Measurements from ENCODE around the gene FAM47E. TPM values are rescaled to one million over a fixed set of nuclear protein-coding genes. Genes with fewer than 3 reads are reported as not detected.

The FAM47E gene
- total and polyA plus RNA-seq, 2 of the 8 experiments (the other 6 are each of a cell fraction or from before 2014, with no cell fraction given): 1.3 to 1.4 TPM

- no peak for TF ChIP-seq POLR2AphosphoS5 (IDR thresholded peaks at IDR 0.05; ENCODE audit: low read depth, low read length)
- TF ChIP-seq CTCF (IDR thresholded peaks at IDR 0.05; ENCODE audit: control extremely low read depth in 1 of 3, insufficient read depth in 1 of 3, low read depth in 1 of 3, low read length in 3 of 3): no peak
- TF ChIP-seq TCF12 (IDR thresholded peaks at IDR 0.05; ENCODE audit: low read depth, low read length): no peak
- no peak for TF ChIP-seq POU5F1 (IDR thresholded peaks at IDR 0.05; ENCODE audit: low read depth, low read length)
- no peak for TF ChIP-seq KDM5A (IDR thresholded peaks at IDR 0.05; ENCODE audit: low read length)
- TF ChIP-seq PHF8 (conservative IDR thresholded peaks at IDR 0.05; ENCODE audit: low read depth, low read length): no peak
Observed at GRCh38 chr4:76310683-76311082, 59.2 kb downstream of the FAM47E start (continued).

Measured in H1 (cell line).